ENCODE measurements around the gene TBK1.

Gene TBK1

GRCh38 chr12:64450057-64450640, 1.8 kb upstream of the TBK1 start (continued):
- no peak for TF ChIP-seq POU6F1 (CRISPR knock-in tag; IDR thresholded peaks at IDR 0.05; ENCODE audit: borderline replicate concordance, low read depth)
- TF ChIP-seq ESRRG (CRISPR knock-in tag; IDR thresholded peaks at IDR 0.05), result no peak
- TF ChIP-seq PPARA (CRISPR knock-in tag; IDR thresholded peaks at IDR 0.05; ENCODE audit: borderline replicate concordance), result no peak
- no peak for TF ChIP-seq OSR1 (CRISPR knock-in tag; IDR thresholded peaks at IDR 0.05)
- TF ChIP-seq TSHZ2 (CRISPR knock-in tag; IDR thresholded peaks at IDR 0.05), result no peak

GRCh38 chr12:64450711-64451486, 1.0 kb upstream of the TBK1 start:
- TF ChIP-seq ZNF70 (CRISPR knock-in tag; IDR thresholded peaks at IDR 0.05) (no peak), TOX (CRISPR knock-in tag; IDR thresholded peaks at IDR 0.05; ENCODE audit: borderline replicate concordance) (no peak), ISL1 (CRISPR knock-in tag; IDR thresholded peaks at IDR 0.05) (no peak), ZNF565 (CRISPR knock-in tag; conservative IDR thresholded peaks at IDR 0.05; ENCODE audit: low read depth) (no peak), CREB5 (CRISPR knock-in tag; IDR thresholded peaks at IDR 0.05; ENCODE audit: low read depth) (no peak), SNAI2 (CRISPR knock-in tag; IDR thresholded peaks at IDR 0.05) (no peak), BACH2 (CRISPR knock-in tag; IDR thresholded peaks at IDR 0.05; ENCODE audit: borderline replicate concordance) (no peak), ESRRG (CRISPR knock-in tag; IDR thresholded peaks at IDR 0.05) (no peak), PATZ1 (CRISPR knock-in tag; IDR thresholded peaks at IDR 0.05; ENCODE audit: borderline replicate concordance) (no peak), CSRNP3 (CRISPR knock-in tag; IDR thresholded peaks at IDR 0.05) (no peak), TSHZ2 (CRISPR knock-in tag; IDR thresholded peaks at IDR 0.05) (no peak), ZC3H10 (CRISPR knock-in tag; IDR thresholded peaks at IDR 0.05) (no peak), ZFP3 (CRISPR knock-in tag; IDR thresholded peaks at IDR 0.05) (no peak), ZFP30 (CRISPR knock-in tag; IDR thresholded peaks at IDR 0.05) (no peak), OSR1 (CRISPR knock-in tag; IDR thresholded peaks at IDR 0.05) (no peak)
- ATAC-seq, result peak; percentile 33
